ENCODE measurements around the gene KIAA1755. TPM values are rescaled to one million over a fixed set of nuclear protein-coding genes. Genes with fewer than 3 reads are reported as not detected.

KIAA1755 gene
- total RNA-seq, 6 experiments from 2014 or later = 0.06 to 2.7 (median 1.5) TPM

- ATAC-seq (no peak), DNase-seq (no peak)
- Histone ChIP-seq H3K27ac (peak overlapping the region in 2 of 3 donors; percentile 56 to 83), H3K27me3 (no peaks in the 10 kb centered on the region), H3K36me3 (no peaks in the 10 kb centered on the region), H3K9me3 (no peaks in the 10 kb centered on the region), H3K4me1 (peaks cover 2 to 47% (median 10%) of the 10 kb centered on the region in 4 donors), H3K4me3 (no peak overlapping the region)
- intact Hi-C loops (cut with DNase I) = loop anchor here (5.0 to 10.0 kb wide), 2 partner anchors 103 to 110 kb away; no protein-coding TSS in a partner anchor
- 68% methylated on average over 6 of the region's 8 CpGs for WGBS (ENCODE audit: insufficient coverage, low coverage, low lambda C conversion rate, missing lambda C conversion rate)
- TF ChIP-seq, protein P1, sequence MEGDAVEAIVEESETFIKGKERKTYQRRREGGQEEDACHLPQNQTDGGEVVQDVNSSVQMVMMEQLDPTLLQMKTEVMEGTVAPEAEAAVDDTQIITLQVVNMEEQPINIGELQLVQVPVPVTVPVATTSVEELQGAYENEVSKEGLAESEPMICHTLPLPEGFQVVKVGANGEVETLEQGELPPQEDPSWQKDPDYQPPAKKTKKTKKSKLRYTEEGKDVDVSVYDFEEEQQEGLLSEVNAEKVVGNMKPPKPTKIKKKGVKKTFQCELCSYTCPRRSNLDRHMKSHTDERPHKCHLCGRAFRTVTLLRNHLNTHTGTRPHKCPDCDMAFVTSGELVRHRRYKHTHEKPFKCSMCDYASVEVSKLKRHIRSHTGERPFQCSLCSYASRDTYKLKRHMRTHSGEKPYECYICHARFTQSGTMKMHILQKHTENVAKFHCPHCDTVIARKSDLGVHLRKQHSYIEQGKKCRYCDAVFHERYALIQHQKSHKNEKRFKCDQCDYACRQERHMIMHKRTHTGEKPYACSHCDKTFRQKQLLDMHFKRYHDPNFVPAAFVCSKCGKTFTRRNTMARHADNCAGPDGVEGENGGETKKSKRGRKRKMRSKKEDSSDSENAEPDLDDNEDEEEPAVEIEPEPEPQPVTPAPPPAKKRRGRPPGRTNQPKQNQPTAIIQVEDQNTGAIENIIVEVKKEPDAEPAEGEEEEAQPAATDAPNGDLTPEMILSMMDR (IDR thresholded peaks at IDR 0.05) = no peak
- no peak for TF ChIP-seq POLR2A (IDR thresholded peaks at IDR 0.05)
Measured at GRCh38 chr20:38167328-38167850, 93.1 kb downstream of the KIAA1755 start.

DNA sequence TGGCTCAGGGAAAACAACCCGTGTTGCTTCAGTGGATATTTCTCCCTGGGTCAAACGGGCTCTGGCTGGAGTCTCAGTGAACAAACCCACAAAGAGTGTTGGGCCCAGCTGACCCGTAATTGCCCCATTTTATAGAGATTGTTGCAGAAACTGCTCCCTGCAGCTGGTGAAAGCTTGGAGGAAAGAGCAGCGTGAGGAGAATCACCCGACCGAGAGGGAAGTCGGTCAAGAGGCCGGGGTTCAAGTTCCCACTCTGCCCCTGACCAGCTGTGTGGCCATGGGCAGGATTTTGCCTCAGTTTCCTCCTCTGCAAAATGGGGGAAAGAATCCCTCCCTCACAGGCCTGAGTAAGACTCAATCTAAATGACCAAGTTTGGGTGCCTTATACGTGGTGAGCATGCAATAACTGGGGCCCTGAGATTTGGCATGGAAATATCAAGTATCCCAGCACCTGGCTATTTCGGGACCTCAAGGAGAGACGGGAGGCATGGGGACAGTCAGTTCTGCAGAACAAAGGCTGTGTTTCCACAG lies 93.8 kb downstream of the KIAA1755 start:
- Histone ChIP-seq H3K4me3 (no peak overlapping the region), H3K27me3 (no peaks in the 10 kb centered on the region), H3K4me1 (peaks cover 2 to 52% (median 13%) of the 10 kb centered on the region in 4 donors), H3K36me3 (peaks cover 0 to 3% (median 0%) of the 10 kb centered on the region in 4 donors), H3K27ac (no peak overlapping the region), H3K9me3 (no peaks in the 10 kb centered on the region)
- intact Hi-C loops (cut with DNase I) = loop anchor here (5.0 to 10.0 kb wide), 2 partner anchors 102 to 109 kb away; no protein-coding TSS in a partner anchor
- no peak for DNase-seq
- 31% methylated on average over 4 of the region's 11 CpGs for WGBS (ENCODE audit: insufficient coverage, low coverage, low lambda C conversion rate, missing lambda C conversion rate)
- TF ChIP-seq, protein P1 (IDR thresholded peaks at IDR 0.05) = no peak
- no peak for TF ChIP-seq POLR2A (IDR thresholded peaks at IDR 0.05)
- ATAC-seq = no peak

GRCh38 chr20:38165966-38166702 lies 94.4 kb downstream of the KIAA1755 start:
- TF ChIP-seq, protein P1 (IDR thresholded peaks at IDR 0.05) = no peak
- TF ChIP-seq POLR2A (IDR thresholded peaks at IDR 0.05) = no peak
- ATAC-seq (no peak), DNase-seq (no peak)
- no peaks in the 10 kb centered on the region for H3K9me3 ChIP-seq
- H3K36me3 ChIP-seq = peaks cover 0 to 3% (median 0%) of the 10 kb centered on the region in 4 donors
- intact Hi-C loops (cut with DNase I) = loop anchor here (5.0 to 10.0 kb wide), 2 partner anchors 101 to 109 kb away; no protein-coding TSS in a partner anchor
- no peaks in the 10 kb centered on the region for H3K27me3 ChIP-seq
- WGBS (ENCODE audit: insufficient coverage, low coverage, low lambda C conversion rate, missing lambda C conversion rate) = 85% methylated on average over 5 of the region's 11 CpGs
- no peak overlapping the region for H3K4me3 ChIP-seq
- H3K27ac ChIP-seq = no peak overlapping the region
- H3K4me1 ChIP-seq = peaks cover 2 to 56% (median 13%) of the 10 kb centered on the region in 4 donors

DNA sequence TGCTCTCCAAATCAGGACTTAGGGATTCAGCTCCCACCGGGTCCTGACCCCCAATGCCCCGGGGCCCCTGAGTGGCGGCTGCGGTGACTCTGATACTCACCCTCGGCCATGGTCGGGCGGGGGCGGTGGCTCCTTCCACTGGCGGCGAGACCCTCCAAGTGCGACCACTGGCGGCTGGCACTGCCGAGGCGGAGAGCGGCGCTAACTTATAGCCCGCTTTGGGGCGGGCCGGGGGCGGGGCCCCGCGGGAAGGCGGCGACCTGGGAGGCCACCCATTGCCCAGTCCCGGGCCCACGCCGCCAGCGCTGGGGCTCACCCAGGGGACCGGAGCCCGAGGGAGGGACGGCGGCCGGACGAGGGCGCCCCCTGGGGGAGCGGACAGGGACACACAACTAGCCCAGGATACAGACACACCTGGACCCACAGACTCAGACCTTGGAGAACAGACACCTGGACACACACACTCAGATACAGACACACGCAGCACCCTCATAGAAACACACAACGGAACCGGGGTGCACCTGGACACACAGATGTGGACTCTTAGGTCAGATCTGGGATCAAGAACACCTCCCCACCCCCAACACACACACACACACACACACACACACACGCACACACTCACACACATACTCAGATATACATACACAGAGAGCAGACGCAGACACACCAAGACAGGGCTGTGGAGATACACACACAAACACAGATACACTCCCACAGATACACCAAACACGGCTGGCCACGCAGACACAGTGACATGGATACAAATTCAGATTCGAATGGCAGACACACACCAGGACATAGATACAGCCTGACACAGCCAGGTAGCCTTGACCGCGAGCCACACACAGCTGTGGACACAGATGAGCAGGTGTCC lies 95.2 kb downstream of the KIAA1755 start, which contains the start of gene TGM2:
Gene TGM2 (minus strand): TSS at position 182 of the 877 bp plus-strand sequence. CDS start 72 bp downstream, at position 110.
- Histone ChIP-seq H3K9me3 (no peaks in the 10 kb centered on the region), H3K27ac (peak within 1 kb of the TSS; percentile 57 to 88 (median 67)), H3K4me3 (peak within 1 kb of the TSS; percentile 76 to 83 (median 80)), H3K27me3 (no peaks in the 10 kb centered on the region), H3K36me3 (peaks cover 0 to 7% (median 2%) of the 10 kb centered on the region in 4 donors), H3K4me1 (peaks cover 2 to 56% (median 15%) of the 10 kb centered on the region in 4 donors)
- intact Hi-C loops (cut with DNase I) = loop anchor here (5.0 to 10.0 kb wide), 2 partner anchors 101 to 108 kb away; no protein-coding TSS in a partner anchor
- WGBS (ENCODE audit: insufficient coverage, low coverage, low lambda C conversion rate, missing lambda C conversion rate) = 9% methylated on average over 6 of the region's 46 CpGs
- peak; percentile 60 to 91 (median 80) for ATAC-seq
- TF ChIP-seq POLR2A (IDR thresholded peaks at IDR 0.05) = peak; percentile 99
- TF ChIP-seq, protein P1 (IDR thresholded peaks at IDR 0.05) = peak; percentile 89 to 96 (median 94)
- DNase-seq = peak; percentile 95 to 96 (median 96)
